Tibial nerve (tissue), 4 donors: ENCODE data around the gene MOB2.

Source experiments
- CTCF ChIP-seq, 5 experiments: fragments of 200-600 bp in 3 of 5; fragments of 450-650 bp in 2 of 5; sonication (generic) in 3 of 5; IDR thresholded peaks; one replicate each; pipeline ENCODE4 v1.5.1; 2016 to 2019; ENCODE audit warnings: antibody characterized with exemption in 5 of 5, mild to moderate bottlenecking in 3 of 5, moderate library complexity in 2 of 5
- EP300 ChIP-seq, 2 donors: sonication (generic); formaldehyde crosslinking; IDR thresholded peaks; one replicate each; pipeline ENCODE4 v1.6.1; 2017; ENCODE audit warnings: antibody characterized with exemption in 2 of 2, mild to moderate bottlenecking in 1 of 2

- no peak for TF ChIP-seq CTCF (IDR thresholded peaks at IDR 0.05)
- TF ChIP-seq EP300 (IDR thresholded peaks at IDR 0.05): no peak
These were observed 42.1 kb upstream of the MOB2 start for GRCh38 chr11:1528710-1529109.
